ENCODE results near the gene MSI2. TPM values are rescaled to one million over a fixed set of nuclear protein-coding genes. Genes with fewer than 3 reads are reported as not detected.
A peak's percentile ranks its signal among the peaks of the same experiment; 100 is the strongest.

MSI2 gene
- polyA plus RNA-seq, 1 of the 3 experiments (the other 2 are of a cell fraction) = 24.1 TPM

- H2AFZ ChIP-seq (ENCODE audit: low read depth) = no peak overlapping the region
- no peaks in the 10 kb centered on the region for H3K27me3 ChIP-seq (ENCODE audit: insufficient read depth)
- TF ChIP-seq CHD2 (IDR thresholded peaks at IDR 0.05; ENCODE audit: low read length, partially characterized antibody) (peak; percentile 12), MXI1 (IDR thresholded peaks at IDR 0.05; ENCODE audit: low read depth, low read length) (no peak)
- H3K4me2 ChIP-seq = no peak overlapping the region
- H3K4me3 ChIP-seq (ENCODE audit: low read depth in 2 of 2, low read length in 1 of 2) = no peak overlapping the region
- 93% methylated on average over 6 of the region's 6 CpGs for WGBS (ENCODE audit: low lambda C conversion rate)
- H3K9ac ChIP-seq = no peak overlapping the region
- no peaks in the 10 kb centered on the region for H3K79me2 ChIP-seq (ENCODE audit: insufficient read depth)
- peaks cover 0 to 50% of the 10 kb centered on the region in 2 experiments; a peak in 2 of 4 replicates for H3K4me1 ChIP-seq (ENCODE audit: control insufficient read depth in 1 of 2, insufficient read depth in 2 of 2, low read depth in 1 of 2, low read length in 1 of 2)
- peaks cover 0 to 10% of the 10 kb centered on the region in 2 experiments for H3K36me3 ChIP-seq (replicated peaks in 1 of 2; ENCODE audit: control insufficient read depth in 1 of 2, insufficient read depth in 2 of 2, low read length in 1 of 2)
- no peak for DNase-seq
- peaks cover 8% of the 10 kb centered on the region for H3F3A ChIP-seq (replicated peaks; ENCODE audit: insufficient read depth)
- ChIA-PET CTCF (interaction anchor here (1.2 to 1.4 kb wide), 3 partner anchors 10 to 112 kb away, joined by 3 to 5 read pairs (median 4); no protein-coding TSS in a partner anchor), POLR2A (no interaction called here)
- no peaks in the 10 kb centered on the region for H4K20me1 ChIP-seq (ENCODE audit: insufficient read depth)
- H3K9me2 ChIP-seq = no peaks in the 10 kb centered on the region
- no peaks in the 10 kb centered on the region for H3K9me3 ChIP-seq
- peak overlapping the region in 1 of 2 experiments; percentile 56; a peak in 2 of 4 replicates for H3K27ac ChIP-seq (ENCODE audit: low read depth in 2 of 2, low read length in 1 of 2)
Observed at GRCh38 chr17:57355090-57355859, 99.0 kb downstream of the MSI2 start.

DNA sequence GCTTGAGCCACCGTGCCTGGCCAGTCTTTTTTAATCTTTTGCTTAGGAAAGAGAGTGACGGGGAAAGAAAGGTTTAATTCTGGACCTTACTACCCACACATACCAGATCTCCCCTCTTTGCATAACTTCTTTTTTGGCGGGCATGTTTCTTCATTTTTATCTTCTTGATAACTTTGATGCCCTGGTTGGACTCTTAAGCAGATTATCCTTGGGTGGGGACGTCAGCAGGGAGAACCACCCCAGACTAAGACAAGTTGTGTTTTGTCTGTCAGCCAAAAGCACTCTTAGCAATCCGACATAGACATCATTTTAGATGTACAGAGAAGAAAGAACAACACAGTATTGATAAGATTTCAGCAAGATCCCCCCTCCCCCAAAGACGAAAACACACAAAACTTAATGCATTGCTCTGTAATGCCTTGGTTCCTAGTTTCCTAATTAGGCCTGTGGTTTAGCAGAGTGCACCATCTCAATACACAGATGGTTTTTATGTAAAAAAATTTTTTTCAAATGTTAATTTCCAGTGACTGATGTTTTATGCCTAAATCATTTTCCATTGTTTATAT lies 99.9 kb downstream of the MSI2 start:
- Histone ChIP-seq H3K9me3 (no peaks in the 10 kb centered on the region), H3K4me1 (ENCODE audit: control insufficient read depth in 1 of 2, insufficient read depth in 2 of 2, low read depth in 1 of 2, low read length in 1 of 2) (peaks cover 0 to 42% of the 10 kb centered on the region in 2 experiments; a peak in 2 of 4 replicates), H3K36me3 (replicated peaks in 1 of 2; ENCODE audit: control insufficient read depth in 1 of 2, insufficient read depth in 2 of 2, low read length in 1 of 2) (peaks cover 0 to 10% of the 10 kb centered on the region in 2 experiments), H3K4me3 (ENCODE audit: low read depth in 2 of 2, low read length in 1 of 2) (no peak overlapping the region), H3K9ac (no peak overlapping the region), H3K27ac (ENCODE audit: low read depth in 2 of 2, low read length in 1 of 2) (peak overlapping the region in 1 of 2 experiments; percentile 59; a peak in 2 of 4 replicates), H3K9me2 (no peaks in the 10 kb centered on the region), H3F3A (replicated peaks; ENCODE audit: insufficient read depth) (peaks cover 8% of the 10 kb centered on the region), H3K79me2 (ENCODE audit: insufficient read depth) (no peaks in the 10 kb centered on the region; the same call in 1 of the 2 replicates), H2AFZ (ENCODE audit: low read depth) (no peak overlapping the region), H3K4me2 (no peak overlapping the region), H3K27me3 (ENCODE audit: insufficient read depth) (no peaks in the 10 kb centered on the region), H4K20me1 (ENCODE audit: insufficient read depth) (no peaks in the 10 kb centered on the region)
- DNase-seq = no peak
- WGBS (ENCODE audit: low lambda C conversion rate) = 92% methylated on average over 6 of the region's 6 CpGs
- CTCF ChIA-PET = interaction anchor here (1.8 kb wide), 1 partner anchor 477 kb away, joined by 7 read pairs; no protein-coding TSS in a partner anchor
- POLR2A ChIA-PET = no interaction called here
- no peak for TF ChIP-seq EP300 (IDR thresholded peaks at IDR 0.05; ENCODE audit: borderline replicate concordance in 1 of 2, low read depth in 1 of 2, low read length in 1 of 2)
- TF ChIP-seq SMC3 (IDR thresholded peaks at IDR 0.05; ENCODE audit: low read depth, low read length) = no peak
- no peak for TF ChIP-seq JUND (IDR thresholded peaks at IDR 0.05)
- TF ChIP-seq FOXM1 (IDR thresholded peaks at IDR 0.05; ENCODE audit: low read depth) = no peak
- no peak for TF ChIP-seq EZH2phosphoT487 (IDR thresholded peaks at IDR 0.05; ENCODE audit: borderline replicate concordance, low read depth)
- no peak for TF ChIP-seq ELF1 (IDR thresholded peaks at IDR 0.05)
- TF ChIP-seq ZBTB33 (IDR thresholded peaks at IDR 0.05; ENCODE audit: borderline replicate concordance, low read depth) = no peak
- TF ChIP-seq, protein P1, sequence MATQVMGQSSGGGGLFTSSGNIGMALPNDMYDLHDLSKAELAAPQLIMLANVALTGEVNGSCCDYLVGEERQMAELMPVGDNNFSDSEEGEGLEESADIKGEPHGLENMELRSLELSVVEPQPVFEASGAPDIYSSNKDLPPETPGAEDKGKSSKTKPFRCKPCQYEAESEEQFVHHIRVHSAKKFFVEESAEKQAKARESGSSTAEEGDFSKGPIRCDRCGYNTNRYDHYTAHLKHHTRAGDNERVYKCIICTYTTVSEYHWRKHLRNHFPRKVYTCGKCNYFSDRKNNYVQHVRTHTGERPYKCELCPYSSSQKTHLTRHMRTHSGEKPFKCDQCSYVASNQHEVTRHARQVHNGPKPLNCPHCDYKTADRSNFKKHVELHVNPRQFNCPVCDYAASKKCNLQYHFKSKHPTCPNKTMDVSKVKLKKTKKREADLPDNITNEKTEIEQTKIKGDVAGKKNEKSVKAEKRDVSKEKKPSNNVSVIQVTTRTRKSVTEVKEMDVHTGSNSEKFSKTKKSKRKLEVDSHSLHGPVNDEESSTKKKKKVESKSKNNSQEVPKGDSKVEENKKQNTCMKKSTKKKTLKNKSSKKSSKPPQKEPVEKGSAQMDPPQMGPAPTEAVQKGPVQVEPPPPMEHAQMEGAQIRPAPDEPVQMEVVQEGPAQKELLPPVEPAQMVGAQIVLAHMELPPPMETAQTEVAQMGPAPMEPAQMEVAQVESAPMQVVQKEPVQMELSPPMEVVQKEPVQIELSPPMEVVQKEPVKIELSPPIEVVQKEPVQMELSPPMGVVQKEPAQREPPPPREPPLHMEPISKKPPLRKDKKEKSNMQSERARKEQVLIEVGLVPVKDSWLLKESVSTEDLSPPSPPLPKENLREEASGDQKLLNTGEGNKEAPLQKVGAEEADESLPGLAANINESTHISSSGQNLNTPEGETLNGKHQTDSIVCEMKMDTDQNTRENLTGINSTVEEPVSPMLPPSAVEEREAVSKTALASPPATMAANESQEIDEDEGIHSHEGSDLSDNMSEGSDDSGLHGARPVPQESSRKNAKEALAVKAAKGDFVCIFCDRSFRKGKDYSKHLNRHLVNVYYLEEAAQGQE (IDR thresholded peaks at IDR 0.05; ENCODE audit: low read depth, low read length) = no peak
- no peak for TF ChIP-seq RAD21 (IDR thresholded peaks at IDR 0.05; ENCODE audit: low read length)
- TF ChIP-seq USF2 (IDR thresholded peaks at IDR 0.05; ENCODE audit: borderline replicate concordance, low read depth, low read length) = no peak
- no peak for TF ChIP-seq CHD2 (IDR thresholded peaks at IDR 0.05; ENCODE audit: low read length, partially characterized antibody)
- no peak for TF ChIP-seq GATA2 (CRISPR knock-in tag; IDR thresholded peaks at IDR 0.05)
- TF ChIP-seq NRF1 (IDR thresholded peaks at IDR 0.05; ENCODE audit: low read depth, low read length) = no peak
- no peak for TF ChIP-seq FOSL2 (IDR thresholded peaks at IDR 0.05; ENCODE audit: borderline replicate concordance, low read depth)
